ENCODE data around the gene EHF.
A peak's percentile ranks its signal among the peaks of the same experiment; 100 is the strongest.
"Not testable (repeated sequence)": the region's sequence is repeated elsewhere in the genome, so short reads cannot be mapped to it uniquely, and the experiment has no call there.

The EHF gene

GRCh38 chr11:34620820-34621792, at the start of gene EHF:
Gene EHF (plus strand): TSS chr11:34621093. CDS start chr11:34642631, 21,538 bp downstream.
- no peak for DNase-seq (ENCODE audit: low read depth)

DNA sequence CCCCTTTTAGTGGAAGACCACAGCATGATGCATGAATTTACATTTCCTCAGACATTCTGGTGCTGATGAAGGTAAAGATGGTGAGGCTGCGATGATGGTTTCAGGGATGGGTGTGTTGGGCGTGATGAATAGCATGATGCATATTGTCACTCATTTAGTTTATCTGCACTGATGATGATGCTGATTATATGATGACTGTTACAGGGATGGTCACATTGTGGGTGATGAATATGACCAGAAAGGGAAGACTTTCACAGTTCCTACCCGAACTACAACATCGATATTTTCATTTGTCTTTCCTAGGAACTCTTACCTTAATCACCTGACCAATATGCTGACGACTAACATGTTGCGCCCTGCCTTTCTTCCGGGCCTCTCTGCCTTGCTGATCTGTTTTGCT, 47.4 kb upstream of the EHF start:
- no peak for DNase-seq (ENCODE audit: low read depth)

GRCh38 chr11:34575261-34575660, 45.6 kb upstream of the EHF start:
- DNase-seq (ENCODE audit: low read depth) = no peak

- DNase-seq (ENCODE audit: low read depth) = no peak
These were observed 45.2 kb upstream of the EHF start for GRCh38 chr11:34575671-34576070.

DNA sequence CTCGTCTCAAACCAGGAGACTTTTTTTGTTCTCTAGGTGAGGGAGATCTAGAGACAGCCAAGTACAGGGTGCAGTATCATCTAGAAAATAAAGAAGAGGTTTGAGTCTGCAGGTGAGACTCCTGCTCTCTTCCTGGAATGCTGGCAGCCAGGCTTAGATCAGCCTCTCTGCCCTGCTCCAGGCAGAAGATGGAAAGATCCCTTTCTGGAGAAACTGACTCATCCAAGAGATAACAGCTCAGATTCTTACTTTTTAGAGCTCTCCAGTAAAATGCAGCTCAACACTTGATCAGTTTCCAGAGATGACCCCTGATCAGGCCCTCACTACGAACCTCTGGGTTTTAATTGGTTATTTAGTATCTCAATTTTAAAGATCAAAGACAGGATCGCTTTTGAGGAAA, 44.6 kb upstream of the EHF start:
- no peak for DNase-seq (ENCODE audit: low read depth)

GRCh38 chr11:34583818-34584217, 37.1 kb upstream of the EHF start:
- no peak for DNase-seq (ENCODE audit: low read depth)

- DNase-seq (ENCODE audit: low read depth) = no peak
These were observed 35.6 kb upstream of the EHF start for GRCh38 chr11:34585304-34585734.

DNA sequence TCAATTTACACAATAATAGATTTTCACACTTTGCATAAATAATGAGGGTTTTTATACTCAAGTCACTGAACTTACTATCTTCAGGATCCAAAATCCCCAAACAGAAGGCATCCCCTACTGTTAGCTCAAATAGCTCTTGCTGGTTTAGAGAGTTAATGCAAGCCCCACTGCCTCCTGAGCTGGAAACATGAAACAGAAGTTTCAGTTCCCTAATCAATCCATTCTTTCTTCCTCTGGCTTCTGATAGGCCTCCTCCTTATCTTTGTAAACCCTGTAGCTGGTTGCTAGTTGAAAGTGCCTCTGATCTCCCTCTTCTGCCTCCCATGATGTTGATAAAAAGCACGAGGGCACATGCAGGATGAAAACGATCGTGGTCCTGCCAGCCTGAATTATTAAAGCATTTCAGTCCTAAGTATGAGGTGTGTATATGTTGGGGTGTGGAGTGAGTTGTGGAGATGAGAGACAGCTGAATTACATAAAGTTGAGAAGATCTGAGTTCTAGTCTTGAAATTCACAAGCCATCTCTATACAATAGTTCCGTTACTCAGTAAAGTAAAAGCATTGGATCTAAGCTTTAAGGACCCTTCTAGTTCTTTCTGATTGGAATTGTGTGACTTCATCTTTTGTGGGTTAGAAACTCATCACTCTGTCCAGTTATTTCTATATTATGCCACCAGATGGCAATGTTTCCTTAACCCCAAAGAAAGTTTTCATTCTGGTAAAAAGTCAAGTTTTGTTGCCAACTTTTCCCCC, 35.0 kb upstream of the EHF start:
- peak; percentile 79 for DNase-seq (ENCODE audit: low read depth)

DNA sequence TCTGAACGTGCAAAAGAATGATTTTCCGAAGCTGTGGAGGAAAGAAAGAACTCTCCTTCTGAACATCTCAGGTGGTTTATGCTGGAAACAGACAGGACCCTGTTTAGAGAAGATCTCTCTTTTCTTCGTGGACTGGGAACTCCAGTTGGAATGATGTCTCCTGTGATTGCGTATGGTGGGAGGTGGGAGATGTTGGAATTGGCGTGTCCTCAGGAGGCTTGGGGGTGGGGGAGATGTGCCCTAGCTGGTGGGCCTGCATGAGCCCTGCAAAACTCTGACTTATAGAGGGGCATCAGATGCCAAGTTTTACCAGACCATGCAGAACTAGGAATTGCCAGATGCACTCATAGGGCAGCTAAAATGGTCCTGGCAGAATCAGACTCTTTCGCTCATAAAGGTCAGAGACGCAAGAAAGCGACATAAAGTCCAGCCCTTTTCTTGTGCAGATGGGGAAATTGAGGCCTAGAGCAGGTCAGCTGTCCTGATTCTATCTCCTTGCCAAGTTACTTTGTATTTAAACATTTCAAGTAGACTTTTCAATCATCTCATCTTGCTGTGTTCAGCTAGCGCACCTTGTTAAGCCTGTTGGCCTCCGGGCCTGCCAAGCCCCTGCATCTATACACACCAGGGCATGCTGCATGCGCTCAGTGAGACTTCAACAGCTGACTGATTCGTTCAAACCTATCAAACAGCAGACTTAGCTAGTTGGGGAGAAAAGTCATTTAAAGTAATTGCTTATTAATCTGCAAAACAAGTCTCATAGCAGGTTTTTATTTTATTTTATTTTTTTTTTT, 34.2 kb upstream of the EHF start:
- no peak for DNase-seq (ENCODE audit: low read depth)

- no peak for DNase-seq (ENCODE audit: low read depth)
These were observed 33.6 kb upstream of the EHF start for GRCh38 chr11:34587282-34587677.

DNA sequence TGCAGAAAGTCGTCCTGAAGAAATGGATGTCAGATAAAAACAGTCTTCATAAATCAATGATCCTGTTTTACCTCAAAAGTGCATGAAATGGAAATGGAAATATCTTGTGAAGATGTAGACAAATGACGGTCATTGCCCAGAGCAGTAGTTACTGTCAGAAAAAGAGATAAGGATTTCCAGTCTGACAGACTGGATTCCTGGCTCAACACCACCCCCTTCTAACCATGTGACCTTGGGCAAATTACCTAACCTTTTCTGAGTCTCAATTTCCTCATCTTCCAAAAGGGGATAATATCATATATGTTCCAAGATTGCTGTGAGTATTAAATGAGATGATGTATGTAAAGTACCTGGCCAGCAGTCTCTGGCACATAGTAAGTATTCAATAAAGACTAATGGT, 32.9 kb upstream of the EHF start:
- no peak for DNase-seq (ENCODE audit: low read depth)

DNA sequence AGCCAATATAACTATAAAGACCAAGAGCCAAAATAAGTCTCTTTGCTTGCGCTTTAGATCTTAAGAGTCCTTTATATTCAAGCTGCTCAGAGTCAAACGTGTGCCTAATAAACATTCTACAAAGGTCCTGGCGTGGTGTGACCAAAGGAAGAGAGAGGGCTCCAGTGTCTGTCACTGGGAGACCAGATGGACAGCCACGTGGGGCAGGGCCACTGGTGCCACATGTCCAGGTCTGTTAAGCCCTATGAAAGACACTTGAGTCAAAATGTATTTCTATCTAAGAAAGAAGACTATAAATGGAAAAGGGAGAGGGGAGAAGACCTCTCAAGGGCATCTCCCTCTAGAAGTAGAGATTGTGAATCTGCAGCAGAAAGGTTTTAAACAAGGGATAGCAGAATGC, 32.2 kb upstream of the EHF start:
- DNase-seq (ENCODE audit: low read depth) = no peak

DNA sequence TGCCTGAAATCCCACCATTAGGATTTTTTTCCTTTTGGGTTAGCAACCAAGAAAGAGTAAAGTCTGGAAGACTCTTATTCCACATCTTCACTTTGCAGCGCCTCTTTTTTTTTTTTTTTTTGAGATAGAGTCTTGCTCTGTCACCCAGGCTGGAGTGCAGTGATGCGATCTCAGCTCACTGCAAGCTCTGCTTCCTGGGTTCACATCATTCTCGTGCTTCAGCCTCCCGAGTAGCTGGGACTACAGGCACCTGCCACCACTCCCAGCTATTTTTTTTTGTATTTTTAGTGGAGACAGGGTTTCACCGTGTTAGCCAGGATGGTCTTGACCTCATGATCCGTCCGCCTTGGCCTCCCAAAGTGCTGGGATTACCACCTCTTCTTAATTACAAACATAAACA, 31.7 kb upstream of the EHF start:
- not testable (repeated sequence) for DNase-seq (ENCODE audit: low read depth)

- DNase-seq (ENCODE audit: low read depth) = no peak
These were observed 27.8 kb upstream of the EHF start for GRCh38 chr11:34593085-34593484.

DNA sequence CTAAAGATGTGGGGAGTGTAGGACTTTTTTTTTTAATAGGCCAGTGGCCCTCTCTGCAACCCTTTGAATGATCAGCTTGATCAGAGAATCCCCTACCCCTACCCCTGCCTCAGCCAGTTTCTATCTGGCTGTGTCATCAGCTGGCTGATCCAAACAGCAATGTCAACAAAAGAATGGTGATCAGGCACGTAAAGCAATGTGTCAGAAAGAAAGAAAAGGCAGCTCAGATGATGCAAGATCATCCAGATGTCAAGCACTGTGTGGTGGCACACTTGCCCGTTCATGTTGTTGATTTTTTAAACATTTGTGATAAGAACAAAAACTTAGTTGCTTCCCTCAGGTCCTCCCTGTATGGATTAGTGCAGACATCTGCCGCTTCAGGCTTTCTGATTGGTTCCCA, 26.3 kb upstream of the EHF start:
- no peak for DNase-seq (ENCODE audit: low read depth)

DNA sequence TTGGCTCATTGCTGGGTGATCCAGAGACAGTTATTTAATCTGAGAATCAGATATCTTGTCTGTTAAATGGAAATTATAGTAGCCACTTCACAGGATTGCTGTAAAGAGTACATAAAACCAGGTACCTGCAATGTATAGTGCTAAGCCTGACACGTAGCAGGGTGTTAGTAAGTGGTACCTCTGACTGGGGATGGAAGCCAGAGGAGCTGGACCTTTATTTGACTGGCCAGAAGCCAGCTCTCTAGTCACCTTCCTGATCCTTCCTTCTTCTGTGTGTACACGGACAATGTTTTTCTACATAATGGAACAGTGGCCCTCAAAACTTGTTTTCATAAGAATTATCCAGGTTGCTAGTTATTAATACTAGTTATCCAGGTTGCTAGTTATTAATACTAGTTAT, 25.5 kb upstream of the EHF start:
- no peak for DNase-seq (ENCODE audit: low read depth)

- no peak for DNase-seq (ENCODE audit: low read depth)
These were observed 24.8 kb upstream of the EHF start for GRCh38 chr11:34595960-34596644.

DNA sequence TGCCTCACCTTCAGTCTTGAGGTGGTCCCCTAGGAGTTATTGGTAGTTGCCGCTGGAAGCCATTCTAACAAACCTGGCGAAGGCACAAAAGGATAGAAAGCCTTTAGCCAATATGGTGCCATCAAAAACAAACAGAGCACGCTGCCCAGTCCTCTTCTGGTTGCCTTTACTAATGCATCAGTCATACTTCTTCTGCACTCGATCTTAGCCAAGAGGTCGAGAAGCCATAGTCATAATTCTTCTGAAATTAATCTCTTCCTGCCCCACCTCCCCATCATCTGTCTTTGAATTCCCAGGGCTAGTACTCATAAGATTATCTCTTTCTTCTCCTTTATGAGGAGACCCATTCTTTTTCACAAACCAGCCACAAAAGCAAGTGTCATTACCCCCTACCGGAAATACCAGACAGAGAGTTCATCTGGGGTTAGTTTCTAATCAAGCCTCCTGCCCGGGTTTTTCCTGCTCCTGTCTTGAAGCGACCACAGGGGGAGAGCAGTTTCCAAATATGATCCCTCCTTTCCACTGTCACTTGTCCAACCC, 21.4 kb upstream of the EHF start:
- peak; percentile 97 for DNase-seq (ENCODE audit: low read depth)

- DNase-seq (ENCODE audit: low read depth) = peak; percentile 18
These were observed 20.4 kb upstream of the EHF start for GRCh38 chr11:34600339-34601084.

DNA sequence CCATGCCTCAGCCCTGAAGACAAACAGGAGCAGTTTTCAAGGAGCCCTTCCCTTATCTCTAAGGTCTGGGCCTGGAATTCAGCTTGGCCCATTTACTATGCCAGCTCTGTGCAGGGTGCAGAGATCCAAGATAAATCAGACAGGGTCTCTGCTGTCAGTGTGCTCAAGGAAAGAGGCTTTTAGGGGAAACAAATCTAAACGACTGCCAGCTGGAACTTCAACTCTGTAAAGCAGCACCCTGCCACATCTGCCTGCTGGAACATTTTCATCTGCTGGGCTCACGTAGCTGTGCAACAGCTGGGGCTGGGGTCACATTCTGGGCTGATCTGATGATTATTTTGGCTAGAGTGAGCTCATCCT, 19.8 kb upstream of the EHF start:
- no peak for DNase-seq (ENCODE audit: low read depth)

- DNase-seq (ENCODE audit: low read depth) = no peak
These were observed 19.3 kb upstream of the EHF start for GRCh38 chr11:34601609-34602008.
